Measurements from ENCODE around the gene ZC2HC1C.

Gene ZC2HC1C

GRCh38 chr14:75107186-75107585 lies 37.7 kb downstream of the ZC2HC1C start:
- no peak for TF ChIP-seq CTCF (IDR thresholded peaks at IDR 0.05; ENCODE audit: low read depth, low read length)

GRCh38 chr14:75109877-75110276 lies 40.4 kb downstream of the ZC2HC1C start:
- no peak for TF ChIP-seq CTCF (IDR thresholded peaks at IDR 0.05; ENCODE audit: low read depth, low read length)
- DNase-seq (ENCODE audit: extremely low read depth, low read depth), result no peak

More at GRCh38 chr14:75107186-75107585, 37.7 kb downstream of the ZC2HC1C start:
- no peak for DNase-seq (ENCODE audit: extremely low read depth, low read depth)

- TF ChIP-seq CTCF (IDR thresholded peaks at IDR 0.05; ENCODE audit: low read depth, low read length), result no peak
- DNase-seq (ENCODE audit: extremely low read depth, low read depth), result no peak
Measured at GRCh38 chr14:75113932-75114539, 44.6 kb downstream of the ZC2HC1C start.

GRCh38 chr14:75119056-75119455 lies 49.6 kb downstream of the ZC2HC1C start:
- TF ChIP-seq CTCF (IDR thresholded peaks at IDR 0.05; ENCODE audit: low read depth, low read length), result no peak
- DNase-seq (ENCODE audit: extremely low read depth, low read depth), result no peak

GRCh38 chr14:75120541-75121291 lies 51.3 kb downstream of the ZC2HC1C start:
- TF ChIP-seq CTCF (IDR thresholded peaks at IDR 0.05; ENCODE audit: low read depth, low read length), result no peak
- DNase-seq (ENCODE audit: extremely low read depth, low read depth), result no peak

GRCh38 chr14:75121552-75121951 lies 52.1 kb downstream of the ZC2HC1C start:
- DNase-seq (ENCODE audit: extremely low read depth, low read depth), result no peak
- no peak for TF ChIP-seq CTCF (IDR thresholded peaks at IDR 0.05; ENCODE audit: low read depth, low read length)

GRCh38 chr14:75123991-75124390 lies 54.5 kb downstream of the ZC2HC1C start:
- TF ChIP-seq CTCF (IDR thresholded peaks at IDR 0.05; ENCODE audit: low read depth, low read length), result no peak
- no peak for DNase-seq (ENCODE audit: extremely low read depth, low read depth)

Data from AG09319 (cell line).